HCT116 (cell line): Measurements from ENCODE around the gene CCDC24. TPM values are rescaled to one million over a fixed set of nuclear protein-coding genes. Genes with fewer than 3 reads are reported as not detected.

Source experiments
- ATAC-seq: fragments of 200-7000 bp; cut with Tn5 transposase; 2 replicates; pipeline ENCODE4 v1.9.1; 2020; ENCODE audit warnings: mild to moderate bottlenecking, moderate library complexity
- BruUV-seq: library from RNA; stranded (reverse); fragments of 400-500 nt; replicated peaks from 2 replicates; lab custom pipeline; 2021; lab: Mats Ljungman, UMichigan
- CTCF ChIA-PET: fragments of 300-600 bp; sonication (Branson Sonifier 250); formaldehyde crosslinking; loops from one replicate; lab custom pipeline; 2021; ENCODE audit warnings: antibody characterized with exemption; lab: Charles Lee
- POLR2A ChIA-PET: fragments of 300-600, 350-600 bp; sonication (Branson Sonifier 250); formaldehyde crosslinking; loops from one replicate; lab custom pipeline; 2021; ENCODE audit warnings: antibody characterized with exemption; lab: Charles Lee
- RAD21 ChIA-PET, 2 experiments: fragments of 300-600 bp; sonication (Branson Sonifier 250); formaldehyde crosslinking; loops; one replicate each; lab custom pipeline; 2023; ENCODE audit warnings: low total read pairs in 2 of 2; ENCODE audit not compliant: uncharacterized antibody in 2 of 2, unreplicated experiment in 2 of 2, low non-redundant PET in 1 of 2; lab: Charles Lee
- DNase-seq: peaks from one replicate; pipeline ENCODE4 v3.0.0-alpha.2; 2010; ENCODE audit warnings: low read depth, low spot score
- H2AFZ ChIP-seq: fragments of 200-600 bp; shearing (Covaris generic), sonication (generic); 2 replicates; pipeline ENCODE4 v1.6.1; 2017; ENCODE audit warnings: low read depth, mixed run types, mixed read lengths, antibody characterized with exemption, low read length; ENCODE audit not compliant: poor library complexity, severe bottlenecking
- H3K27ac ChIP-seq: 2 replicates; pipeline ENCODE4 v1.5.1; 2012; ENCODE audit warnings: low read depth, low read length
- H3K27me3 ChIP-seq: fragments of 200-600 bp; sonication (generic); 2 replicates; pipeline ENCODE4 v1.6.1; 2016; ENCODE audit warnings: mixed run types, low read length, mixed read lengths; ENCODE audit not compliant: insufficient read depth
- H3K36me3 ChIP-seq, 2 experiments: fragments of 200-500 bp in 1 of 2; fragments of 200-600 bp in 1 of 2; sonication (Bioruptor generic) in 1 of 2; sonication (generic) in 1 of 2; 2 replicates each; pipeline versions ENCODE4 v1.5.1 to v1.6.1; 2014 to 2016; ENCODE audit warnings: low read length in 2 of 2, inconsistent platforms in 1 of 2, mixed read lengths in 1 of 2, mixed run types in 1 of 2; ENCODE audit not compliant: insufficient read depth in 2 of 2, control insufficient read depth in 1 of 2
- H3K4me1 ChIP-seq, 2 experiments: fragments of 200-600 bp in 1 of 2; sonication (generic) in 1 of 2; 2 replicates each; pipeline versions ENCODE4 v1.5.1 to v1.6.1; 2012 to 2017; ENCODE audit warnings: low read length in 2 of 2, inconsistent platforms in 1 of 2, mild to moderate bottlenecking in 1 of 2, mixed read lengths in 1 of 2, mixed run types in 1 of 2, moderate library complexity in 1 of 2; ENCODE audit not compliant: insufficient read depth in 2 of 2, control insufficient read depth in 1 of 2
- H3K4me2 ChIP-seq: fragments of 200-600 bp; sonication (generic); 2 replicates; pipeline ENCODE4 v1.6.1; 2017; ENCODE audit warnings: mixed run types, low read length, mixed read lengths
- H3K4me3 ChIP-seq, 2 experiments: fragments of 200-600 bp in 1 of 2; sonication (generic) in 1 of 2; replicated peaks in 1 of 2; 2 replicates each; pipeline ENCODE4 v1.5.1; 2011 to 2016; ENCODE audit warnings: low read length in 2 of 2, control low read depth in 1 of 2, low read depth in 1 of 2, mild to moderate bottlenecking in 1 of 2, mixed read lengths in 1 of 2, mixed run types in 1 of 2
- H3K79me2 ChIP-seq: fragments of 200-600 bp; sonication (generic); 2 replicates; pipeline ENCODE4 v1.6.1; 2017; ENCODE audit warnings: mild to moderate bottlenecking, mixed run types, low read length, moderate library complexity, mixed read lengths; ENCODE audit not compliant: insufficient read depth
- H3K9ac ChIP-seq: fragments of 200-600 bp; sonication (generic); 2 replicates; pipeline ENCODE4 v1.6.1; 2016; ENCODE audit warnings: low read length, mixed read lengths
- H3K9me2 ChIP-seq: fragments of 200-600 bp; sonication (generic), shearing (Covaris generic); 2 replicates; pipeline ENCODE4 v1.6.1; 2017; ENCODE audit warnings: mixed run types, mild to moderate bottlenecking, moderate library complexity; ENCODE audit not compliant: insufficient read depth
- H3K9me3 ChIP-seq, 2 experiments: fragments of 200-500 bp in 1 of 2; fragments of 200-600 bp in 1 of 2; sonication (Bioruptor generic) in 1 of 2; sonication (generic) in 1 of 2; 2 replicates each; pipeline ENCODE4 v1.6.1; 2014 to 2017; ENCODE audit warnings: low read length in 2 of 2, mixed read lengths in 2 of 2, inconsistent platforms in 1 of 2, low read depth in 1 of 2, mild to moderate bottlenecking in 1 of 2, mixed run types in 1 of 2, moderate library complexity in 1 of 2; ENCODE audit not compliant: control insufficient read depth in 1 of 2, insufficient read depth in 1 of 2
- H4K20me1 ChIP-seq: fragments of 200-600 bp; sonication (generic), shearing (Covaris generic); 2 replicates; pipeline ENCODE4 v1.6.1; 2017; ENCODE audit warnings: mixed run types, mild to moderate bottlenecking, moderate library complexity; ENCODE audit not compliant: insufficient read depth
- CBX3 ChIP-seq: IDR thresholded peaks from 2 replicates; pipeline ENCODE4 v1.6.1; 2012; ENCODE audit warnings: low read depth
- CEBPB ChIP-seq: IDR thresholded peaks from 2 replicates; pipeline ENCODE4 v1.6.1; 2012; ENCODE audit warnings: low read depth
- EGR1 ChIP-seq: IDR thresholded peaks from 2 replicates; pipeline ENCODE4 v1.6.1; 2012; ENCODE audit warnings: low read depth
- ELF1 ChIP-seq: IDR thresholded peaks from 2 replicates; pipeline ENCODE4 v1.6.1; 2012; ENCODE audit warnings: low read depth, borderline replicate concordance
- FOSL1 ChIP-seq: IDR thresholded peaks from 2 replicates; pipeline ENCODE4 v1.6.1; 2012; ENCODE audit warnings: low read depth
- JUND ChIP-seq: IDR thresholded peaks from 2 replicates; pipeline ENCODE4 v1.6.1; 2012
- POLR2AphosphoS5 ChIP-seq: IDR thresholded peaks from 2 replicates; pipeline ENCODE4 v1.6.1; 2011; ENCODE audit warnings: mild to moderate bottlenecking, low read depth, low read length, moderate library complexity
- RAD21 ChIP-seq: IDR thresholded peaks from 2 replicates; pipeline ENCODE4 v1.6.1; 2012; ENCODE audit warnings: low read depth, mild to moderate bottlenecking
- SIN3A ChIP-seq: IDR thresholded peaks from 2 replicates; pipeline ENCODE4 v1.6.1; 2012; ENCODE audit warnings: low read depth
- SP1 ChIP-seq: IDR thresholded peaks from 2 replicates; pipeline ENCODE4 v1.6.1; 2012; ENCODE audit warnings: low read depth
- TCF7L2 ChIP-seq: IDR thresholded peaks from 2 replicates; pipeline ENCODE4 v1.7.0; 2011; ENCODE audit warnings: borderline replicate concordance, inconsistent platforms; ENCODE audit not compliant: insufficient read depth, insufficient read length; ENCODE audit errors: extremely low read depth
- YY1 ChIP-seq: IDR thresholded peaks from 2 replicates; pipeline ENCODE4 v1.6.1; 2011; ENCODE audit warnings: low read length, low read depth, moderate library complexity, mild to moderate bottlenecking; ENCODE audit not compliant: insufficient replicate concordance; ENCODE audit errors: extremely low read depth
- ZFX ChIP-seq: fragments of 450-650 bp; IDR thresholded peaks from 2 replicates; pipeline ENCODE4 v1.6.1; 2017
- intact Hi-C: fragments of 100-400 bp; cut with micrococcal nuclease; formaldehyde crosslinking; loops from 2 replicates; pipeline ENCODE4 v1.10.0; 2022
- total RNA-seq: library from RNA; stranded (reverse); gene quantifications from one replicate; pipeline ENCODE4 v1.2.1, GENCODE V29; 2021; ENCODE audit not compliant: unreplicated experiment
- TF ChIP-seq, protein P1 (sequence below): IDR thresholded peaks from 2 replicates; pipeline ENCODE4 v1.6.1; 2012; ENCODE audit warnings: low read depth

CCDC24 gene
- total RNA-seq, 1 experiment from 2014 or later: 23.3 TPM

DNA sequence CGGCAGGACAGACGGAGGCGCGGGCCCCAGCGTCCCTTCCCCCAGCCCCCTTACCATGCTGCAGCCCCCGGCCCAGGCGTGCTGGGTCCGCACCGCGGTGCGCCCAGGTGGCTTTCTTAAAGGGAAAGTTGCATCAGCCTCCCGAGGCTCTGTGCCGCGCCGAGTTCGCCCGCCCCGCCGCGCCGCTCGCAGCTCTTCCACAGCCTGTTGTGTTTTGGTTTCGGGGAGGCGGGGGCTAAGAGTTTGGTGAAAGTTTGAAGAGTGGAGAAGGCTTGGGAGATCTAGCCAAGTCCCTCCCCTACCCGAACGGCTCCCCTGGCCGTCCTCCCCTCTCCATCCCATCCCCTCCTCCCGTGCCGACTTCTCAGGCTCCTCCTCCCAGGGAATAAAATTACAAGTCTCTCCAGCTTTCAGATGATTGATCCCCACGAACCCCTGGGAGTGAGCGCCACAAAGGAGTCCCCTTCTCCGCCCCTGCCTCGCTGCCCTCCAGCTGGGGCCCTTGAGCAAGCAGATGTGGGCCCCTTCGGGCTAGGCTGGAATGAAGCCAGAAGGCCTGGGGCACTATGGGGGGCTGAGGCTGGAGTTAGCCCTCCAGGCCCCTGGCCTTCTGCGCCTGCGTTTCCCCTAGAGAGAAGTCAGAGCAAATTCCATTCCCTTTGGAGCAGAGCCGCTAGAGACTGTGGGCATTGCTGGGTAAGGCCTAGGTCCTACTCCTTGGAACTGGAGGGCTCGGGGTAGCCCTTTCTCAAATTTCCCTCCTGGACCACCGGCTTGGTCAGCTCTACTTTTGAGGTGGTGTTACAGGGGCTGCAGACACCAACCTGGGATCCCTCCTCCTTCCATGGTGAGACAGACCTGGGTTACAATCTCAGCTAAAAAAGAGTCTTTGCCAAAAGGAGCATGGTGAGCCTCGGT lies 40.1 kb downstream of the CCDC24 start, which contains the start of gene SLC6A9:
Gene SLC6A9, minus strand, starts transcription at position 211 of the 918 bp plus-strand sequence. CDS start 7,185 bp downstream, outside the sequence.
- Histone ChIP-seq H3K4me1 (peaks cover 38 to 53% of the 10 kb centered on the region in 2 experiments), H3K79me2 (no peaks in the 10 kb centered on the region), H3K27ac (peak within 1 kb of the TSS; percentile 91), H3K27me3 (no peaks in the 10 kb centered on the region), H3K9me2 (no peaks in the 10 kb centered on the region), H3K36me3 (no peaks in the 10 kb centered on the region), H3K4me3 (peak within 1 kb of the TSS; percentile 68 to 86), H3K4me2 (peak within 1 kb of the TSS; percentile 85), H2AFZ (peak within 1 kb of the TSS; percentile 11), H4K20me1 (no peaks in the 10 kb centered on the region), H3K9ac (peak within 1 kb of the TSS; percentile 86), H3K9me3 (no peaks in the 10 kb centered on the region)
- no peak for DNase-seq
- BruUV-seq: TSS peak; percentile 45
- ChIA-PET POLR2A (interaction anchor here (1.0 to 1.5 kb wide), 2 partner anchors 11 to 25 kb away, joined by 4 to 8 read pairs; no protein-coding TSS in a partner anchor), CTCF (interaction anchor here (1.2 to 1.5 kb wide), 2 partner anchors 16 to 621 kb away, joined by 3 to 4 read pairs; no protein-coding TSS in a partner anchor), RAD21 (interaction anchor here in 1 of 2 experiments (0.7 kb wide), 1 partner anchor 15 kb away, joined by 6 read pairs; no protein-coding TSS in a partner anchor)
- intact Hi-C loops: loop anchor here (10.0 kb wide), 1 partner anchor 807 kb away; no protein-coding TSS in a partner anchor
- ATAC-seq: peak; percentile 24
- peak; percentile 53 for TF ChIP-seq POLR2AphosphoS5
- no peak for TF ChIP-seq TCF7L2
- TF ChIP-seq EGR1: no peak
- TF ChIP-seq, all 23 proteins: peak for 1

DNA sequence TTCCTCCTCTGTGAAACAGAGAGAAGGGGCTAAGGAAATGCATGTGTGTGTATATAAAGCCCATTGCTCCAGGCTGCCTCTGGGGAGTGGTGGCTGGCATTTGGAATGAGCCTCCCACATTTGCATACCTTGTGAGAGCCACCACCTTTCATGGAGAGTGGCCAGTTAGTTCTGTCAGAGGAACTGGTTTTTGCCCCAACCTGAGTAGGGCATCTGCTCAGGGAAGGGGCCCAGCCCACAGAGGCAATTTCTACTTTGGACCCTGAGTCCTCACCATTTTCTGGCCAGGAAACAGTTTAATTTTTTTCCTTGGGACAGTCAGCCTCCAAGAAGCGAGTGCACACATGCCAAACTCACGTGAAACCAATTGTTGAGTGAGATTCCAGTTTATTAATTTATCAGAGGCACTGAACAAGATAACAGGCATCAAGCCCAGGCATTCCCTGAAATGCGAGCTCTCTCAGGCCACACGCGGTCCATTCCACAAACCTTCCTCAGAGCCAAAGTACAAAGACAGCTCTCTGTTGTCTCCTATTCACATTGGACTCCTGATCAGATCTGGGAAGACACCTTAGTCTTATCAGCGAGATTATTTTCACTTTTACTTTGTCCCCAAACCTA lies 40.9 kb downstream of the CCDC24 start:
- H3K9ac ChIP-seq: 0 out of 2 replicates have a peak overlapping the region, but pooled peaks have one; percentile 86
- H3K9me3 ChIP-seq: no peaks in the 10 kb centered on the region
- H4K20me1 ChIP-seq: no peaks in the 10 kb centered on the region
- peak overlapping the region in 1 of 2 experiments; percentile 68; a peak in 1 of 4 replicates for H3K4me3 ChIP-seq
- intact Hi-C loops: loop anchor here (10.0 kb wide), 1 partner anchor 807 kb away; no protein-coding TSS in a partner anchor
- ChIA-PET POLR2A (interaction anchor here (1.5 kb wide), 1 partner anchor 26 kb away, joined by 8 read pairs; no protein-coding TSS in a partner anchor), CTCF (interaction anchor here (1.2 to 1.5 kb wide), 2 partner anchors 15 to 620 kb away, joined by 3 to 4 read pairs; no protein-coding TSS in a partner anchor), RAD21 (no interaction called here)
- ATAC-seq: no peak
- no peaks in the 10 kb centered on the region for H3K9me2 ChIP-seq
- H2AFZ ChIP-seq: no peak overlapping the region
- no peaks in the 10 kb centered on the region for H3K27me3 ChIP-seq
- H3K36me3 ChIP-seq: no peaks in the 10 kb centered on the region
- H3K4me1 ChIP-seq: peaks cover 38 to 47% of the 10 kb centered on the region in 2 experiments
- H3K4me2 ChIP-seq: peak overlapping the region; percentile 85
- no TSS peak for BruUV-seq
- H3K27ac ChIP-seq: no peak overlapping the region
- no peaks in the 10 kb centered on the region for H3K79me2 ChIP-seq
- no peak for DNase-seq
- TF ChIP-seq SIN3A: no peak
- no peak for TF ChIP-seq YY1
- no peak for TF ChIP-seq ZFX
- no peak for TF ChIP-seq TCF7L2
- TF ChIP-seq, protein P1, sequence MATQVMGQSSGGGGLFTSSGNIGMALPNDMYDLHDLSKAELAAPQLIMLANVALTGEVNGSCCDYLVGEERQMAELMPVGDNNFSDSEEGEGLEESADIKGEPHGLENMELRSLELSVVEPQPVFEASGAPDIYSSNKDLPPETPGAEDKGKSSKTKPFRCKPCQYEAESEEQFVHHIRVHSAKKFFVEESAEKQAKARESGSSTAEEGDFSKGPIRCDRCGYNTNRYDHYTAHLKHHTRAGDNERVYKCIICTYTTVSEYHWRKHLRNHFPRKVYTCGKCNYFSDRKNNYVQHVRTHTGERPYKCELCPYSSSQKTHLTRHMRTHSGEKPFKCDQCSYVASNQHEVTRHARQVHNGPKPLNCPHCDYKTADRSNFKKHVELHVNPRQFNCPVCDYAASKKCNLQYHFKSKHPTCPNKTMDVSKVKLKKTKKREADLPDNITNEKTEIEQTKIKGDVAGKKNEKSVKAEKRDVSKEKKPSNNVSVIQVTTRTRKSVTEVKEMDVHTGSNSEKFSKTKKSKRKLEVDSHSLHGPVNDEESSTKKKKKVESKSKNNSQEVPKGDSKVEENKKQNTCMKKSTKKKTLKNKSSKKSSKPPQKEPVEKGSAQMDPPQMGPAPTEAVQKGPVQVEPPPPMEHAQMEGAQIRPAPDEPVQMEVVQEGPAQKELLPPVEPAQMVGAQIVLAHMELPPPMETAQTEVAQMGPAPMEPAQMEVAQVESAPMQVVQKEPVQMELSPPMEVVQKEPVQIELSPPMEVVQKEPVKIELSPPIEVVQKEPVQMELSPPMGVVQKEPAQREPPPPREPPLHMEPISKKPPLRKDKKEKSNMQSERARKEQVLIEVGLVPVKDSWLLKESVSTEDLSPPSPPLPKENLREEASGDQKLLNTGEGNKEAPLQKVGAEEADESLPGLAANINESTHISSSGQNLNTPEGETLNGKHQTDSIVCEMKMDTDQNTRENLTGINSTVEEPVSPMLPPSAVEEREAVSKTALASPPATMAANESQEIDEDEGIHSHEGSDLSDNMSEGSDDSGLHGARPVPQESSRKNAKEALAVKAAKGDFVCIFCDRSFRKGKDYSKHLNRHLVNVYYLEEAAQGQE: no peak
- TF ChIP-seq ELF1: no peak
- no peak for TF ChIP-seq CEBPB
- TF ChIP-seq CBX3: no peak
- no peak for TF ChIP-seq RAD21
- TF ChIP-seq JUND: no peak
- TF ChIP-seq POLR2AphosphoS5: no peak
- no peak for TF ChIP-seq EGR1
- no peak for TF ChIP-seq FOSL1
- TF ChIP-seq SP1: no peak
